SJSA1 (cell line): ENCODE data around the gene WDR19. TPM values are rescaled to one million over a fixed set of nuclear protein-coding genes. Genes with fewer than 3 reads are reported as not detected.

ENCODE experiments used
- DNase-seq, 2 experiments: peaks; one replicate each; pipeline ENCODE4 v3.0.0-alpha.2; 2015 to 2020; ENCODE audit warnings: low spot score in 2 of 2, low read depth in 1 of 2
- H3K27ac ChIP-seq: fragments of 250-450 bp; sonication (Bioruptor Pico); 2 replicates; pipeline ENCODE4 v1.5.1; 2020; ENCODE audit warnings: mild to moderate bottlenecking, moderate library complexity
- H3K27me3 ChIP-seq: fragments of 250-450 bp; sonication (Bioruptor Pico); replicated peaks from 2 replicates; pipeline ENCODE4 v1.5.1; 2020; ENCODE audit warnings: mild to moderate bottlenecking, moderate library complexity
- H3K36me3 ChIP-seq: fragments of 250-450 bp; sonication (Bioruptor Pico); 2 replicates; pipeline ENCODE4 v1.5.1; 2020; ENCODE audit warnings: mild to moderate bottlenecking
- H3K4me1 ChIP-seq: fragments of 250-450 bp; sonication (Bioruptor Pico); replicated peaks from 2 replicates; pipeline ENCODE4 v1.6.1; 2021; ENCODE audit warnings: mild to moderate bottlenecking
- H3K4me3 ChIP-seq: fragments of 250-450 bp; sonication (Bioruptor Pico); 2 replicates; pipeline ENCODE4 v1.5.1; 2020; ENCODE audit warnings: mild to moderate bottlenecking
- H3K9me3 ChIP-seq: fragments of 250-450 bp; sonication (Bioruptor Pico); replicated peaks from 2 replicates; pipeline ENCODE4 v1.5.1; 2020; ENCODE audit warnings: mild to moderate bottlenecking
- total RNA-seq: library from RNA; depleted of rRNA; stranded (reverse); fragments of >200 nt; shearing (Covaris generic); gene quantifications from 2 replicates; pipeline ENCODE4 v1.2.3, GENCODE V29; 2014; rRNA removed

WDR19 gene
- total RNA-seq, 1 experiment from 2014 or later, result 11.1 TPM

DNA sequence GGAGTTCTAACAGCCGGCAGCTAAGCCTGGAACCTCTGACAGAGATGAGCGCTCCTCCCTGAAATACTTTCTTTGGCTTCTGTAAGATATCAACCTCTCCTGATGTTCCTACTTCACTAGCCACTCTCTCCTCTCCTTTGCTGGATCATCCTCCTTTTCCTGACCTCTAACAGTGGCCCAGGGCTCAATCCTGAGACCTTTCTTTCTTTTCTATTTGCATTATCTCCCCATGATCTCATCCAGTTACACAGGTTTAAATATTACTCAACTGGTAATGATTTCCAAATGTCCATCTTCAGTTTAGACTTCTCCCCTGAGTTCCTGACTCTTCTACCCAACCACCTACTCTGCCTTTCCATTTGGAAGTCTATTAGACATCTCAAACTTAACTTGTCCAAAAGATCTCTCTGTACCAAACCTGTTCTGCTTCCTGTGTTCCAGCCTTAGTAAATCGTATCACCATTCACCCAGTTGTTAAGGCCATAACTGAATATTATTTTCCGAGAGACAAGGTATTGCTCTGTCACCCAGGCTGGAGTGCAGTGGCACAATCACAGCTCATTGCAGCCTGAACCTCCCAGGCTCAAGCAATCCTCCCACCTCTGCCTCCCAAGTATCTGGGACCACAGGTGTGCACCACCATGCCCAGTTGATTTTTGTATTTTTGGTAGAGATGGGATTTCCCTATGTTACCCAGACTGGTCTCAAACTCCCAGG lies 142.7 kb downstream of the WDR19 start:
- peaks cover 10% of the 10 kb centered on the region for H3K4me1 ChIP-seq
- DNase-seq, result no peak
- H3K27me3 ChIP-seq, result no peaks in the 10 kb centered on the region

DNA sequence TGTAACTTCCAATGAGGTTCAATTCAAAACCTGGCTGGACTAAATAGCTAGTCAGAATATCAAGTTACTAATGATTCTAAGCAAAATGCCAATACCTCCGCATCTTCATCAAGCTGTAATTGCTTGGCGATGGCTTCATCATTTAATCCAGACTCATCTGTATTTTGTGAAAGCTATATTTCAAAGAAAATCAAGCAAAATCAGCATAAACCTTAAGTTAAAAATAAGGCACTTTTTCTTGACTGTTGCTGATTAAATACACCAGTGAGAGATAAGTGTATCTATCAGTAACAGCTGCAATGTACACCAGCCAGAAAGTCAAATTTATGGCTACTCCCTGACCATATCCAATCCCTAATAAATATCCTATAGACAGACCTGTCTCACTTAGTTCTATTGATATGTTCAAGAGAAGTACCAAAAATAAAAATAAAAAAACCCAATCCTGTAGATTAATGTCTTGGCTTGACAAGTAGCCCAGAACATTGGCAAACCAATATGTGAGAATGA lies 144.2 kb downstream of the WDR19 start:
- DNase-seq, result no peak
- no peak overlapping the region for H3K27ac ChIP-seq
- peaks cover 12% of the 10 kb centered on the region for H3K36me3 ChIP-seq
- no peak overlapping the region for H3K4me3 ChIP-seq
- no peaks in the 10 kb centered on the region for H3K4me1 ChIP-seq
- H3K9me3 ChIP-seq, result no peaks in the 10 kb centered on the region
- H3K27me3 ChIP-seq, result no peaks in the 10 kb centered on the region

More for the DNA sequence above, 142.7 kb downstream of the WDR19 start:
- Histone ChIP-seq H3K4me3 (no peak overlapping the region), H3K27ac (no peak overlapping the region), H3K36me3 (peaks cover 14% of the 10 kb centered on the region), H3K9me3 (no peaks in the 10 kb centered on the region)

DNA sequence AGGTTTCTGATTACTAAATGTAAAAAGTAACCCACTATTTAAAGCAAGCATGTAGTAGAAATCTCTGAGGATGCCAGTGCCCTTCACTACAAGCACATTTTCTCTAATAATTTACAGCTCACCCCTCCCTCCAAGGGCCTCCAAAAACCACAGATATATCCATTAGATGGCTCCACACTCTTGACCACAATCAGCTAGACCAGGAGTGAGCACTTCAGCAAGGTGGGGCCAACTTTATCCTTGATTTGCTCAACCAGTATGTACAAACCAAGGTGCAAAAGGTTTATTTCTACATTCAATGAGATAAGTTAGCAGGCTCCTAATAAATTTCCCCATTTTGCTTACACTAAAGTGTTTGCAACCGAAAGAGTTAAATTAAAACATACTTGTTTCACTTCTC lies 148.0 kb downstream of the WDR19 start:
- Histone ChIP-seq H3K4me1 (no peaks in the 10 kb centered on the region), H3K27me3 (no peaks in the 10 kb centered on the region), H3K4me3 (no peak overlapping the region), H3K9me3 (no peaks in the 10 kb centered on the region), H3K36me3 (peaks cover 9% of the 10 kb centered on the region), H3K27ac (no peak overlapping the region)
- DNase-seq, result no peak

DNA sequence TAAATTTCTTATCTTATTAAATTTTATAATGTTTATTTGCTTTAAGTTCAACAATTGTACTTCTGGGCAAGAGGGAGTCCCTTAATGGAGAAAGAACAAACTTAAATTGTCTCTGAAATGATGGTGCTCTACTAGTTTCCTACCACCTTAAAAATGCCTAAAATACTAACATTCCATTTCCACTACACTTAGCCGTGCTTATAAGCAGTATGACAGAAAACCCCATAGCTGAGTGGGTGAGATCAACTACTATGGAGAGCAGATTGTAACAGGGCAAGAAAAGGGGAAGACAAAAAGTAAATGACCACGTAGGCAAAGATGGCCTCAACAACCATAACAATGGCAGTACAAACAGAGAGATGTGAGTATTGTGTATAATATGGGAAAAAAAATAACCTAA lies 148.9 kb downstream of the WDR19 start:
- Histone ChIP-seq H3K36me3 (peaks cover 9% of the 10 kb centered on the region), H3K4me1 (no peaks in the 10 kb centered on the region), H3K27me3 (no peaks in the 10 kb centered on the region), H3K9me3 (no peaks in the 10 kb centered on the region), H3K4me3 (no peak overlapping the region), H3K27ac (no peak overlapping the region)
- no peak for DNase-seq

Other genes with a start within 250 kb of the WDR19 start
- 7.9 and 18.6 TPM in 2 replicates for gene TMEM156, start 150.1 kb upstream of the WDR19 start, total RNA-seq
- gene KLHL5, start 120.3 kb upstream of the WDR19 start, total RNA-seq, result 79.3 and 80.8 TPM in 2 replicates
- gene RFC1, start 183.8 kb downstream of the WDR19 start, total RNA-seq, result 51.5 and 57.9 TPM in 2 replicates
- not detected in 2 replicates for gene KLB, start 224.4 kb downstream of the WDR19 start, total RNA-seq